Posterior cingulate gyrus (tissue), 11 donors: Measurements from ENCODE around the gene FAM107A.

ENCODE experiments used
- DNase-seq, 10 donors: peaks; one replicate each; pipeline versions ENCODE4 v3.0.0 to v3.0.0-alpha.2; 2020 to 2021; ENCODE audit warnings: mixed read lengths in 3 of 10
- intact Hi-C: fragments of 100-400 bp; cut with DNase I; formaldehyde crosslinking; loops from one replicate; pipeline ENCODE4 v1.15.1; 2023

FAM107A gene

DNA sequence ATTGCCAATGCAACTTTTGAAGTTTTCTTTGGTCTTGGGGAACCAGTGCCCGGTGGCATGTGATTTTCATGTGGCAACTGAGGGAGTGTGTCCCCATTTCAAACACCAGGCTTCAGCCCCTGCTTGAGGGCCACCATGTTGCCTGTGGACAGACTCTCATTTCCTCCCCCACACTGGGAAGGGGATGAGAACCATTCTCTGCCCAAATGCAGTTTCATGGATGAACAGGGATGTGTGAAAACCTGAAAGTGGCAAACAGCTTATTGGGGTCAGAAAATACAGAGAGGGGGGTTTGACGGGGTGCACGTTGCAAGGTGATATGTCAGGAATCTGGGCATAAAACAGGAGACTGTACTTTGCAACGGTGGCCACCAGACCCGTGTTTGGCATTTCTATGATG, 6.3 kb downstream of the FAM107A start:
- intact Hi-C loops: no loop called here
- DNase-seq: peak in 1 of 10 donors; percentile 39

DNA sequence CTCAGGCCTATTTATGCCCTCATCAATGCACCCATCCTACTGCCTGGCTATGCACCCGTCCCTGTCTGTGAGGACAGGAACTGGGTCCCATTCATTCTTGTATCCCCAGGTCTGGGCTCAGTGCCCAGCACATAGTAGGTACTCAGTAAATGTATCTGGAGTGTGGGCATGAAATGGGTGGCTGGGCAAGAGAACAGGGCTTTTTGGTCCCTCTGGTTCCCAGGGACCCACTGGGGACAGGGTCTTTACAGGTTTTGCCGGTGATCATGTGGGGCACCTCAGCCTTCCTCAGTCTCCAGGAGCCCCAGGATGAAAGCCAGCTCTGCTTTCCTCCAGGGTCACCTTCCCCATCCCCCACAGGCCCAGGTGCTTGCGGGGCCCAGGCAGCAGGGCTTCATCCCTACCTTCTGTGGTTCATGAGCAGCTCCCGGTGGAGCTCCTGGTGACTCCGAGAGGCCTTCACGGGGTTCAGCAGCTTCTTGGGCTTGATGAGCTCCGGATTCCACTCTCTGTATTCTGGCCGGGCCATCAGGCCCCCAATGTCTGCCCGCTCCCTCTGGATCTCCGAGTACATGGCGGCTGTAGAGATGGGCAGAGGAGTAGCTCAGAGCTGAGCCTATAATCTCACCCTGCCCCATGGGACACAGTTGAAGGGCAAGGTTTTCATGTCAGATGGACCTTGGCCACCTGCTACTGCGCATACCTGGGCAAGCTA, 7.7 kb downstream of the FAM107A start:
- intact Hi-C loops: no loop called here
- peak in 1 of 10 donors; percentile 67 for DNase-seq

DNA sequence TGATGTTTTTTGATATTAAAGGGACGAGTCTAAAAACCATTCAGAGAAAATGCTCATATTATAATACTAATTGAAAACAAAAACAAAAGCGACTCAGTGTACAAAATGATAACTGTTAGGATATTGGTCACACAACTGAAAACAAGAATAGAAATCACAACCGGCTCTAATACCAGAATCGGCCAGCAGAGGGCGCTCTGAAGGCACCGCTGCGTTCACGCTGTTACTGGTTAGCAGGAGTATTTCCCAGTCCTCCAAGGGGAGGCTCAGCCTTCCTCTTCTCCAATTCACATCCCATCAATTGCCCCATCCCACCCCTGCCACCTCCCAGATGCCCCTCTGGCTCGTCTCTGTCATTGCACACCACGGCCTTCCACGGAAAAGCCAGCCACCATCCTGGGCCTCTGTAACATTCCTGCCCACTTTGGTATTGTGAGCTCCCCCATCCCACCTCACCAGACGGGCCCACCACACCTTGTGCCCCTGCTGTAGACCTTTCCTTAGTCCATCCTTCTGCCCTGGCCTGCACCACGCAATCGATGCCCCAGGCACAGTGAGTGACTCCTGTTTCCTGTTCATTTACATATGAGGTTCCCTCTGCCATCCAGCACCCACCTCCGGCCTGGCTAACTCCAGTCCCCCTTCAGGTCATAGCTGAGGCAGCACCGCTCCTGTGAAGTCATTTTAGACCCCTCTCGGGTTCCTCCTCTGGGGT, 8.5 kb downstream of the FAM107A start:
- peak; percentile 62 to 97 (median 90) for DNase-seq
- intact Hi-C loops: loop anchor here (1.0 kb wide), 2 partner anchors 17 to 62 kb away; no protein-coding TSS in a partner anchor

DNA sequence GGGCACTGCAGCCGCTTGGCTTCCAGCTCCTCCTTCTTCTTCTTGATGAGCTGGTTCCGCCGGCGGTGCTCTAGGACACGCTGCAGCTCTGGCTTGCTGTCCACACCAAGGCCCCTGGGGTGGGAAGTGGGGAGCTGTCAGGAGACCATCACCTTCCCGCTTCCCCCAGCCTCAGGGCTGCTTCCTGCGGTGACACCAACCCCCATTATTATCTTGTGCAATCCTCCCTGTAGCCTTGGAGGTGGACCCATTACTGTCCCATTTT, 10.0 kb downstream of the FAM107A start:
- DNase-seq: no peak
- intact Hi-C loops: no loop called here

DNA sequence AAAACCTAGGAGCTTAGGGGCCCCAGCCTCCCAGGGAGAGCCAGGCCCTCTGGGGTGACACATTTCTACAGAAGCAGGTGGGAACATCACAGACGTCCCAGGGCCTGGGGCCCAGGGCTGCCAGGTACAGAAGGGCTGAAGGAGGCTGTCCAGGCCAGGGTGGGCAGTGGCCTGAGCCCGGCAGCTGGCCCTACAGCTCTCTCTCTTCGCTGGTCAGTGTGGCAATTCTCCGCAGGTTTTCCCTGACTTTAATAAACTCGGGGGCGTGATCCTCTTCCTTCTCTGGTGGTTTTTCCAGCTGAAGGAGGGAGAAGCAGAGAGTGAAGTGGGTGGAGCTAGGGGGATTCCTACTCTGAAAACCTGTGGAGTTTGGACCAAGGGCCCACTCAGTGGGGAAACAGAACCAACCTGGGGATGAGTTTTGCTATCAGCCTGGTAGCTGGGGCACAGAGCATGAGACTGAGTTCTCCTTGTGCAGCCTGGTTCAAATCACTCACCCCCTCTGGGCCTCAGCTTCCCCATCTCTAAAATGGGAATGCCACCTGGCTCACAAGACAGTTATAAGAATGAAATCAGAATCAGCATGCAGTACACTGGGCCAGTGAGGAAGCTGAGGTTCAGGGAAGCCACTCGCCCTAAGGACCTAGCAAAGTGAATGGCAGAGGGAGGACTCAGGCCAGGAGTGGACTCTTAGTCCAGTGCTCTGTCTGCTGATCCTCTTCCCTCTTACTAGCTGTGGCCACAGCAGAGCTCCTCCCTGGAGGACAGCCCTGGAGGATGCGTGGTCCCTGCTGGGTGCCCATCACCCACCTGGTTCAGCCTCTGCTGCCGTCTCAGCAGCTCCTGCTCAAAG, 10.6 kb downstream of the FAM107A start:
- intact Hi-C loops: no loop called here
- no peak for DNase-seq

DNA sequence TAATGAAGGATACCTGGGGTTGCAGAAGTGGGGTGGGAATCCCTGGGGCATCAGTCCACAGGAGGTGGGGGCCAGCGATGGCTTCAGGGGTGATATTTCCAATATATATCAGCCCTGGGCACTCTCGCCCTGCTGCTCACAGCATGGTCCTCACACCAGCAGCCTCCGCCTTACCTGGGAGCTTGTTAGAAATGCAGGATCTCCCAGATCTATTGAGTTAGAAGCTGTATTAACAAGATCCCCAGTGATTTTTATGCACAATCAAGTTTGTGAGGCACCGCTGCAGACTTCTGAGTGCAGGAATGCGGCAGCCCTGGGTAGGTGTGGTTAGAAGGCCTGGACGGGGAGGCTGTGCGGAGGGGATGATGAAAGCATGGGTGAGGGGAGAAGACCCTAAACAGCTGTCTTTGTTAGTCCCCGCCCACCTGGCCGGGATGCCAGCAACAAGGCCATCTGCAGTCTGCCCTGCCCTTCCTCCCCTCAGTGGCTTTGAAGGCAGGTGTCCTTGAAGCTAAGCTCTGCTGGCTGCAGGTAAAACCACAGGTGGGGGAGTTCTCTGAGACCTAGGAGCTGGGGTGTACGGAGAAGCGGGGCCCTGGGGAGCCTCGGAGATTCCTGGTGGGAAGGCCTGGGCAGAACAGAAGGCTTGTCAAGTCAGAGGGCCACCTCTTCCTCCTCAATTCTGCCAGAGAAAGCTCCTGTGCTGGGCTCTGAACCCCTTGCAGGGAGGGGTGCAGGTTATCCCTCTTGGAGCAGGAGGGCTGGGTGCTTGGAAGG, 11.4 kb downstream of the FAM107A start:
- intact Hi-C loops: no loop called here

DNA sequence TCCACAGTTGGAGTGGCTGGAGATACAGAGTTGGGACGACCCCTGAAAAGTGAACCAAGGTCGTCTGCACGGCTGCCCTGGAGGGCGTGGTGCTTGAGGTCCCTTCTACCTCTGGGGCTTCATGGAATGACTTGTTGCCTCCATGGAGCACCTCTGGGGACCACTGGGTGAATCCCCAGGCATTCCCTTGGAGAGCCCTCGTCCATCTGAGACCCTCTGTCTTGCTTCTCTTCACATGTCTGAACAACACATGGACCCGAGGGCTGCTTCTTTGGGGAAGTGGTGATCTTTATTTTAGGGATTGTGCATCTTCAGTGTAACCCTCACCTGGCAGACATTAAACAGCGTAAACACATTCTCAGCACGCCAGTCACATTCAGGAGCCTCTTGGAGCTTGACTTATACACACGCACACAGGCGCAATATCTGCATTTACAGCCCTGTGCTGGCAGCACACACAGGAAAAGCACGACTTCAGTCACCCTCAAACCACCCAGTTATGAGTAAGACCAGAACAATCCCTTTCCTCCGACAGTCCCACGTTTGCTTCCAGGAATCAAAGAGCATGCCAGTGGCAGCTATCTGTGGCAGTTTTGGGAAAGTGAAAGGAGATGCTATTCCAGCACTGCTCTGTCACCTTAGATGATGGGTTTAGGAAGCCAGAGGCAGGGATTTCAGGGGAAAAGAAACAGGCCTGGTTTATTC, 12.6 kb downstream of the FAM107A start:
- DNase-seq: no peak

More for the DNA sequence above, 11.4 kb downstream of the FAM107A start:
- DNase-seq: no peak

DNA sequence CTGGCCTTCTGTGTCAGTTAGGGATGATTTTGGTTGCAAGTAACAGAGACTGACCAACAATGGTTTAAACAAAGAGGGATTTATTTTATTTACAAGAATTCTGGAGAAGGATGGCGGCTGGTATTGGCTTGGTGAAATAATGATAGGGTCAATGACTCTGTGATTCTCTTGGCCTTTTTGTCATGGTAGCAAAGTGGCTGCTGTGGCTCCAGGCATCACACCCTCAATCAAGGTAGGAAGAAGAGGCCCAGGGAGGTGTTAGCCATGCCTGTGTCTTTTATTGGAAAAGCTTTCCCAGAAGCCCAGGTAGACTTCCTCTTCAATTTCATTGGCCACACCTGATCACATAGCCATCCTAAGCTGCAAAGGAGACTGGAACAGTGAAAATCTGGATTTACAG, 13.1 kb downstream of the FAM107A start:
- intact Hi-C loops: no loop called here

More for the DNA sequence above, 12.6 kb downstream of the FAM107A start:
- intact Hi-C loops: no loop called here

DNA sequence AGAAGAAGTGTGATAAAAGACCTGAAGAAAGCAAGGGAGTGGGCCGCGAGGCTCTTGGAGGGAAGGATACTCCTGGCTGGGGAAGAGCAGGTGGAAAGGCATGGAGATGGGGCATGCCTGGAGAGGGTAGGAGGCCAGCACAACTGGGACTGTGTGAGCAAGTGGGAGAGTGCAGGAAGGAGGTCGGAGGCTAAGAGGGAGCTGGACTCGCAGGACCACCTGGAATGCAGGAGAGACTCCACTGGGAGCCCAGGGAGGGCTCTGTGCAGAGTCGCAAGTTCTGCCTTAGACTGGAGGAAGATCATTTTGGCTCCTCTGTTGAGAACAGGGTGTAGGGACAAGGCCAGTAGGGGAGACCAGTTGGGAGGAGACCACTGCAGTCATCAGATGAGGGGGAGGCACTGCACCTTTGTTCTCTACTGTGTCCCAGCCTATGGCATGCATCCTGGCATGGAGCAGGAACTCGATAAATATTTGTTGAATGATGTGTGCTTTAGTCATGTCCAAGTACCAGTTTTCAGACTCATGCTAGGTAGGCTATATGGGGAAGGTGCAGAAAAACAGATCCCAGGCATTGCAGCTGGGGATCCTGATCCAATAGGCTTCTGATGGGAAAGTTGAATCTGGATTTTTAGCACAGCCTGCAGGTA, 13.7 kb downstream of the FAM107A start:
- no peak for DNase-seq
- intact Hi-C loops: no loop called here

More for the DNA sequence above, 13.1 kb downstream of the FAM107A start:
- DNase-seq: no peak

DNA sequence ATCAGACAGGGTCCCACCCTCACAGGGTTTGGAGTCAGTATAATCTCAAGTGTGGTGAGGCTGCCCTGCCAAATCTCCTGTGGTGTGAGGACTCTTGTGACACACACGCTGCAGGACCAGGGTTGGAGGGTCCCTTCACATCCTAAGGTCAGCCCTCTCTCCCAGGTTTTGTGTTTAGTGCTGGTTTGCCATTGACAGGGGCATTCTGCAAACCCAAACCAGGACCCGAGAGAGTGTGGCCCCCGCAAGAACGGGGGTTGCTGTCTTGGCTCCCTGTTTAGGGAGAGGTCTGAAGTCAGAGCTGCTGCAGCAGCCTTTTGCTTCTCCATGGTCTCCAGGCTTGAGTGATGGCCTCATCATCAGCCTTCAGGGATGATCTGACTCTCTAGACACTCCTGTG, 14.7 kb downstream of the FAM107A start:
- no peak for DNase-seq
- intact Hi-C loops: no loop called here

DNA sequence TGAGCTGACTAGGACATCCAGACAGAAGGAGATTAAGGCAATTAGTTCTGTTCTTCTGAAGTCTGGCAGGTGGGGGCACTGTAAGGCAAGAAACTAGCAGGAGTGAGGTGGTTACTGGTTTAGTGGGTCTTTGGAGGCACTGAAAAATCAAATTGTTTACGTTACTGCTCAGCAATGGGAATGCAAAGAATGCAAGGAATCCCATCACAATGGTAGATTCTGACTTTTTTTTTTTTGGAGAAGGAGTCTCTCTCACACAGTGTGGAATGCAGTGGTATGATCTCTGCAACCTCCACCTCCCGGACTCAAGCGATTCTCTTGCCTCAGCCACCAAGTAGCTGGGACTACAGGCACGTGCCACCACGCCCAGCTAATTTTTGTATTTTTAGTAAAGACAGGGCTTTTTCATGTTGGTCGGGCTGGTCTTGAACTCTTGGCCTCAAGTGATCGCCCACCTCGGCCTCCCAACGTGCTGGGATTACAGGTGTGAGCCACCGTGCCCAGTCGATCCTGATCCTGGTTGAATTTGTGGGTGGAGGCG, 16.4 kb downstream of the FAM107A start:
- intact Hi-C loops: no loop called here
- no peak for DNase-seq

DNA sequence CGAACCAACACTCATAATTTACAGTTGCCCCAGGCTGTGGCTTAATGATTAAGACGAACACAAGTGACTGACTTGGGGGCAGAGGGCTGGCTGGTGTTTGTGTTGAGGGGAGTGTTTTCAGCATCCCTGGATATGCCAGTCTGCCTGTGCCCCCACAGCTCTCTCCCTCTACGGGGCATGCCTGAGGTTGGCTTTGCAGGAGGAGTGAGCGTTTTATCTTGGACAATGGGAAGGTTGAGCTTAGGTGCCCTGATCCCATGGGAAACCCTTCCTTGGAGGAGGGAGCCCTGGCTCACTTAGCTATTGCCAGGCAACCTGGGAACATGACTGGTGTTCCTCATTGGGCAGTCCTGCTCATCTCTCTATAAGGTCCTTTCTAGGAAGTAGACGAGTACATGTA, 17.6 kb downstream of the FAM107A start:
- DNase-seq: peak in 1 of 10 donors; percentile 33
- intact Hi-C loops: no loop called here

DNA sequence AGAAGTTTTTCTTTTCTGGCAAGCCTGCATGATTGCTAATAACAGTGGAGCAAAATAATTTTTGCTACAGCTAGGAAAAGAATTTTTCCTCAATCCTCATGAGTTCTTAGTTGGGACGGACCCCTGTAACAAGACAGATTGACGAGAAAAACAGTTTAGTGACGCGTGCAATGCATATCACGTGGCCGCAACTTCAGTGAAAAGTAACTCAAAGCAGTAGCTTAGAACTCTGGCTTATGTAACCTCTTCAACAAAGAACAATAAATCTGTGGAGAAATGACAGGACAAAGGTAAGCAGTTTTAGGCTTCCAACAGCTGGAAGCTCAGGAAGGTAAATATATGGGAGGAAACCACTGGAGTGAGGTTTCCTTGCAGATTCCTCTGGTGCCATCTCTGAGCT, 19.7 kb downstream of the FAM107A start:
- DNase-seq: no peak
- intact Hi-C loops: no loop called here

DNA sequence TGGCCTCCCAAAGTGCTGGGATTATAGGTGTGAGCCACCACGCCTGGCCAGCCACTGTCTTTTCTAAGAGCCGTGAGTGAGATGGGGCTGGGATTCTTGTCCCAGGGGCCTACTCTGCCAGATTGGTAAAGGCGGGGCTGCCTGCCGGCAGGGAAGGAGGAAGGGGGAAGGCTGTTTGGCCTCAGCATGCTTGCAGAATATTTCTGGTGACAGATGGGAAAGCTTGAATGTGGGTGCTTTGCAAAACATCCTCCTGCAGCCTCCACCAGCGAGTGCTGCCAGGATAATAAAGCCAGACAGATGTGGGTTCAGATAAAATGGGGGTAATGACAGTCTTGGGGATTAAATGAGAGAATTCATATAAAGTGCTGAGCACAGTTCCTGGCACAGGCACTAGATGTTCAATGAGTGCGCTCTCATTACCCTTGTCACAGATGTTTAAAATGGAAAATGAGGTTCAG, 20.4 kb downstream of the FAM107A start:
- intact Hi-C loops: no loop called here
- DNase-seq: peak in 7 of 10 donors; percentile 35 to 92 (median 54)

DNA sequence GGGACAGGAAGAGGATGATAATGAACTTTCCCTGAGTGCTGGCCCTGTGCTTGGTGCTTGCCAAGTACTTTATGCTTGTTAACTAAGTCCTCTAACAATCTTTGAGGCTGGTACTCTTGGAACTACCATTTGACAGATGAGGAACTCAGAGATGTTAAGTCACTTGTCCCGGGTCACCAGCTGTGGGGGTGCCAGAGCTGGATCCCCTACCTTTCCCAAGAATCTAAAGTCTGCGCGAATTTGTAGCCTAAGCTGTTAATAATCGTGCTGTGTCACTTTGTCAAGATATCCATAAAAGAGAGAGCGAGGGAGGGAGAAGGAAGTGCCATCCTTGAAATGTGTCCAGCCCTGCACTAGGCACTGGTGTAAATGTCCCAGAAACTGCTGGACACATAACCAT, 21.2 kb downstream of the FAM107A start:
- DNase-seq: no peak
- intact Hi-C loops: no loop called here

DNA sequence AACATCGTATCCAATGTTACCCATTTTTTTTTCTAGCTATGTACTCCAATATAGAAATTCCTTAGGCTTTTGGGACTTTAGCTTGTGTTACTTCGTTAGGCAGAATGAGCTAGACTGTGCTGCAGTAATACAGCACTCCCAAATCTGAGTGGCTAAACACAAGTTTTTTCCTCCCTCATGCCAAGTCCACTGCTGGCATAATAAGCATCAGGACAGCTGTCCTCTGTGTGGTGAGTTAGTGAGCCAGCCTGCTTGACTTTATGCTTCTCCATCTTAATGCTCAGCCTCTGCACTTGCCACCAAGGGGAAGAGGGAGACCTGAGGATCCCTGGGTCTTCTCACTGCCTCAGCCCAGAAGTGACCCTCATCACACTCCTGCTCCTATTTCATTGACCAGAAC, 22.0 kb downstream of the FAM107A start:
- peak in 1 of 10 donors; percentile 24 for DNase-seq
- intact Hi-C loops: no loop called here

DNA sequence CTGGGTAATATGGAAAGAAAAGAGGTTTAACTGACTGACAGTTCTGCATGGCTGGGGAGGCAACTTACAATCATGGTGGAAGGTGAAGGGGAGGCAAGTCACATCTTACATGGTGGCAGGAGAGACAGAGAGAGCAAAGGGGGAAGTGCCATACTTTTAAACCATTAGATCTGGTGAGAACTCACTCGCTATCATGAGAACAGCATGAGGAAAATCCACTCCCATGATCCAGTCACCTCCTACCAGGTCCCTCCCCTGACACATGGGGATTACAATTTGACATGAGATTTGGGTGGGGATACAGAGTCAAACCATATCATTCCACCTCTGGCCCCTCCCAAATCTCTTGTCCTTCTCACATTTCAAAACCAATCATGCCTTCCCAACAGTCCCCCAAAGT, 24.2 kb downstream of the FAM107A start:
- DNase-seq: no peak
- intact Hi-C loops: no loop called here

DNA sequence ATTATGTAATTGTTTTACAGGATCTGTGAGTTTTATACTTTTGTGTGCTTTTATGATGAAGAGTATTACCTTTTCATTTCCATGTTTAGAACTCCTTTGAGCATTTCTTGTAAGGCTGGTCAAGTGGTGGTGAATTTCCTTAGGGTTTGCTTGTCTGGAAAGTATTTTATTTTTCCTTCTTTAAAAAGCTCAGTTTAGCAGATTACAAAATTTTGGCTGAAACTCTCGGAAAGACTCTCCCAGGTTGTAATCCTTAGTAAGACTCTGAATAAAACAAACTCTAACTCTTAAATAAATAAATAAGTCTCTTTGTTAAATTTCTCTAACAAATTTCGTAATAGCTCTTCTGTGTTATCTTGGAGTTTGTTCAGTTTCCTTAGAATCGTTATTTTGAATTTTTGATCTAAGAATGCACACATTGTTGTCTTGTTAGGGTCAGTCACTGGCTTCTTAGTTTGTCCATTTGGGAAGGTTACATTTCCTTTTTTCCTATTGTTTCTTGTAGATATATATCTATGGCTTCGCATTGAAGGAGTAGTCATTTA, 25.5 kb downstream of the FAM107A start:
- intact Hi-C loops: no loop called here

DNA sequence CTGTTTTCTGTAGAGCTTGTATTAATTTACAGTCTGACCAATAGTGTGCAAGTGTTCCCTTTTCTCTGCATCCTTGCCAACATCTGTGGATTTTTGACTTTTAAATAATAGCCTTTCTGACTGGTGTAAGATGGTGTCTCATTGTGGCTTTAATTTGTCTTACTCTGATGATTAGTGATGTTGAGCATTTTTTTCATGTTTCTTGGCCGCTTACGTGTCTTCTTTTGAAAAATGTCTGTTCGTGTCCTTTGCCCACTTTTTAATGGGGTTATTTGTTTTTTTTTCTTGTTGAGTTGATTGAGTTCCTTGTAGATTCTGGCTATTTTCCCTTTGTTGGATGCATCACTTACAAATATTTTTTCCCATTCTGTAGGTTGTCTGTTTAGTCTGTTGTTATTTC, 32.6 kb downstream of the FAM107A start:
- intact Hi-C loops: no loop called here
- DNase-seq: no peak

More for the DNA sequence above, 25.5 kb downstream of the FAM107A start:
- no peak for DNase-seq
